Inflammatory macrophage (primary cell): ENCODE results near the gene HAGH.
A peak's percentile ranks its signal among the peaks of the same experiment; 100 is the strongest.

Experiments
- DNase-seq, 2 donors: peaks; one replicate each; pipeline ENCODE4 v3.0.0-alpha.2; 2020 to 2022

The HAGH gene

DNA sequence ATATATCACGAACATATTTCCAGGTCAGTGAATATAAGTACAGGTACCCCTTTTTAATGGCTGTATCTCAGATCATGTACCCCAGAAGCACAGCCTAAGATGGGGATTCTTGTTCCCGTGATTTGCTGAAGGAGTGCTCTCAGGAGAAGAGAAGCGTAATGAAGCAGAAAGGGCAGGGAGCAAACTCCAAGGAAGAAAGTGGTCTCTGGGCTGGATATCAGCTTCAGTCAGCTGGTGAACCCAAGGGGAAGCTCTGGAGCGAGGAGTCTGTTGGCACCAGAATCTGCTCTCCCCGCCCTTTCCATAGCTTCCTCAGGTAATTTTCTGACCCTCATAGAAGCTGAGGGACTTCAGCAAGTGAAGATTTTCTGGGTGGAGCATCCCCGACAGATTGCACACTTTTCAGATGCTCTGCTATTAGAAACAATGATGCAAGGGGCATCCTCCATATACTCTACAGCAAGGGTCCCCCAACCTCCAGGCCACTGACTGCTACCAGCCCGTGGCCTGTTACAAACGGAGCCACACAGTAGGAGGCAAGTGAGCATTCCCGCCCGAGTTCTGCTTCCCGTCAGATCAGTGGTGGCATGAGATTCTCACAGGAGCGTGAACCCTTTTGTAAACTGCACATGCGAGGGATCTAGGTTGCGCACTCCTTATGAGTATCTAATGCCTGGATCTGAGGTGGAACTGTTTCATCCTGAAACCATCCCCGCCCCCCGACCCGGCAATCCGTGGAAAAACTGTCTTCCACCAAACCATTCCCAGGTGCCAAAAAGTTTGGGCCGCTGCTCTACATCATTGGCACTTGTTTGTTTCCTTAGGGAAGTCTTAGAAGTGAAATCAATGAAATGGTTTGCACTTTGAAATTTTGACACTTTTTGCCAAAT lies 4.8 kb upstream of the HAGH start:
- DNase-seq: no peak

DNA sequence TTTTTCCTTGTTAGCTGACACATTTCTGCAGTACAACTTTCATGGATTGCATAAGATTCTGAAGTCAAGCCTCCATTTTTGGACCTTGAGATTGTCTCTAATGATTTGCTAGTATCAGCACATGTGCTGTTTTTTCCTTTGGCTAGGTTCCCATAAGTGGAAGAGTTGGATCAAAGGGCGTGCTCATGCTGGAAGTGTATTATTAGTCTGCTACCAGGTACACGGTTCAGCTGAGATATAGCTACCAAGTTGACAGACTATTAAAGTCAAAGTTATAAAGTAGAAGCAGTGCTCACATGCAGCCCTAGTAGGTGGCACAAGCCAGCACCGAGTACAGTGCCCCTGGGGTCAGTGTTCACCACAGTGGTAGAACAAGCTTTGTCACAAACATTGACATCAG lies 3.6 kb upstream of the HAGH start:
- DNase-seq: no peak

DNA sequence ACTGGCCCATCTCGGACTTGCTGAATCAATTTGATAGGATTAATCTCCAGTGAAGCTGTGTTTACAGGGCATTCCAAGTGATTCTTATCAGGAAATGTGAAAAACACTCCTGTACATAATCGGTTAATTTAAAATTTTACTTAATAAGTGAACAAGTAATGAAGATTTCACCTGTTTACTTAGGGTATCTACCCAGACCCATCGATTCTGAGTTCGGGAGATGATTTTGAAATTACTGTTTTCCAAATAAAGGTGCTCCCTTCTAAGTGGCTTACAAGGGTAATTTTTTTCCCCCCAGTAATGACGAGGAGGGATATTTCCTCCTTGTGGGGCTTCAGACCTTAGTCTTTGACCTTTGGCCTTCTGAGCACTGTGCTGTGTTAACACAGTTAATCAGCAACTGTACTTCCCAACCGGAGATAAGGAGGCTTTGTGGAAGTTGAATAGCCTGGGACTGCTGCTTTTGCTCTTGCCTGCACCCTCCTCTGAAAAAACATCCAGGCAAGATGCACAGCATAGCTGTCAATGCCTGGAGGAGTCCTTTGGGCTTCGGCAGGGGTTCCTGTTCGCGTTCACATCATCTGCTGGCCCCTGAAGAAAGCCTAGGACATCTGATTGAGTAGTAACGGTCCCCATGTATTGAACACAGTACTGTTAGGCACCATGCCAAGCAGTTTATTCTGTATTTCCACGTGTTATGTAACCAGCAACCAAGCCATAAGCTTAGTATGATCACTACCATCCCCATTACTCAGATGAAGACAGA lies 2.2 kb upstream of the HAGH start:
- DNase-seq: peak in 1 of 2 donors; percentile 13

GRCh38 chr16:1825864-1826690 lies 548 bp downstream of the HAGH start:
- peak; percentile 46 to 81 for DNase-seq

DNA sequence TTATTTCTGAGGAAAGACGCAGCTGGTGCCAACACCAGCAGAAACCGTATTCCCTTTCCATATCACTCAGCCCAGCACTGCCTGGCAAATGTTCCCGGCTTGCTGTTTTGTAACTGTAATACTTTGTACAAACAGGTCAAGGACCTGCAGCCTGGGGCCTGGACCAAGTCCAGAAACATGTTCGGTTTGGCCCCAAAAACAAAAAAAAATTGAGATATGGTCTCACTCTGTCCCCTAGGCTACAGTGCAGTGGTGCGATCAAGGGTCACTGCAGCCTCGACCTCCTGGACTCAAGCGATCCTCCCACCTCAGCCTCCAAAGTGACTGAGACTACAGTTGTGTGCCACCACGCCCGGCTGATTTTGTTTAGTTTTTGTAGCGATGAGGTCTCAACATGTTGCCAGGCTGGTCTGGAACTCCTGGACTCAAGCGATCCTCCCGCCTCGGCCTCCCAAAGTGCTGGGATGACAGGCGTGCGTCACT lies 1.2 kb downstream of the HAGH start:
- no peak for DNase-seq

- peak in 1 of 2 donors; percentile 11 for DNase-seq
These were observed 2.8 kb downstream of the HAGH start for GRCh38 chr16:1823821-1824220.

GRCh38 chr16:1822801-1823200 lies 3.8 kb downstream of the HAGH start:
- no peak for DNase-seq

- DNase-seq: no peak
These were observed 4.6 kb downstream of the HAGH start for GRCh38 chr16:1821861-1822611.

GRCh38 chr16:1820946-1821290 lies 5.7 kb downstream of the HAGH start:
- DNase-seq: no peak

DNA sequence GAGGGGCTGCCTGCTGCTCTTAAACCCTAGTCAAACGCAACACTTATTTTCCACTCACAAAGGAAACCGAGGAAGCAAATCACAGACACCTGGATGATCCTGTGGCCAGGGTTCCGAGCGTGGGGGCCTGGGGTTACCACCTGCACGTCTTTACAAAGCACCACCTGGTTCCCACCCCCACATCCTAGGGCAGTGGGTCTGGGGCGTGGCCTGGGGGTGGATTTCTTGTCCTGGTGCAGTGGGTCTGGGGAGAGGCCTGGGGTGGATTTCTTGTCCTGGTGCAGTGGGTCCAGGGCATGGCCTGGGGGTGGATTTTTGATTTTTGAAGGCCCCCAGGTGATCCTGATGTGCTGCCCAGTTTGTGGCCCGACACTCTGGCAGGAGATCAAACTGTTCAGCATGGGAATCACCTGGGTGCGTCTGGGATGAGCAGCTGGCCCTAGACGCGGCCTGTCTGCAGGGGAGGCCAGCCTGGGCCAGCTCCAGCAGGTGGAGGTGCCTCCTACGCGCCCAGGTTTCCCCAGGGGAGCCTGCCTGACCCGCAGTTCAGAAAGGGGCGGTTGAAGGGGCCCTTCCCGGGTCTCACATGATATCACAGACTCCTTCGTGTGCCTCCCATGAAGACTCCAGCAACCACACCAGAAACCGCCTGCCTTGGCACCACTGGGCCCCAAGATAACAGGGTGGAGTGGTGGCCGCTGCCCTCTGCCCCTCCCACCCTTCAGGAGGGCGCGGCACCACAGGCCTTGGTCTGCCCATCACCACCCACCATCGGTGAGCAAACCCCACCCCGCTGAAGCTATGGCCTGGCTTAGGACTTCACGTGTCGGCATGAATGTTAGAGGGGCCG lies 6.3 kb downstream of the HAGH start:
- no peak for DNase-seq

DNA sequence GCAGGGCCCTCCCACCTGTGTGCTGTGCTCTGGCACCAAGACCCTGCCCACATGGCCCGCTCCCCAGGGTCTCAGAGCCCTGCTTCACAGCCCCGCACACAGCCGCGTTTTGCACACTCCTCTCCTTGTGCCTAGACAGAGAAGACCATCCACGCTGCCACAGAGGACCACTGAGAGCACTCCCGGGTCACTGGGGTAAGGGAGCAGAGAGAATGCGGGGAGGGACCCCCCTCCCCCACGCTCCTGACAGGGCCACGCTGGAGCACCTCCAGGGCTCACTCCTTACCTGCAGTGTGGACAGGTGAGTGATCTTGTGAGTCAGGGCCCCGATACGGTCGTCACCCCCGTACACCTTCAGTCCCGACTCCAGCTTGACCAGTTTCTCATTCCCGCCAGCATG lies 7.0 kb downstream of the HAGH start:
- no peak for DNase-seq

- no peak for DNase-seq
These were observed 7.6 kb downstream of the HAGH start for GRCh38 chr16:1818873-1819525.

DNA sequence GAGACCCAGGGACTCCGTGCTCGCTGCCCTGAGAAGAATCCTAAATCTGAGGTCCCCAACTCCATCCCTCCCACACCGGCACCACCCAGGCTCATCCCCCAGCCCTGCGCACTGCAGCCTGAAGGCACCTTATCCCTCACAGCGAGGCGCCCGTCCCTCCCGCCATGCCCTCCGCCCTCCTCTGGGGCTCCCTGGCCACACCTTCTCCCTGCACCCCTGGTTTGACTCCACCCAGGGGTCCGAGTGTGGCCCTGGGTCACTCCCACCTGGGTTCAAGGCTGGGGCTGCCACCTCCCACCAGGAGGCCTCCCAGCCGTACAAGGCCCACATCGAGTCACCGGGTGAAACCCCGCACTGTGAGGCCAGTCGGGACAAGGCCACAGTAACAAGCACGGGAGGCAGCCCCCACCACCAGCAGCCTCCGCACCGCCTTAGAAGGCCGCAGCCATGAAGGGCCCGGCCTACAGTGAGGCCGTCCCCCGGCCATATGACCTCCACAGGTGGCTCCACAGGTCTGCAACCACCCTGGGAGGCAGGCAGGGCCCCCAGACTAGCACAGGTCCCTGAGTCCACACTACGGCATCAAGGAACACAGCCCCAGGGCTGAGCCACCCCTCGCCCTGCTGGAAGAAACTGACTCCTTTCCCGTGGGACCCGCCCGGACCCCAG lies 8.3 kb downstream of the HAGH start:
- DNase-seq: no peak

- no peak for DNase-seq
These were observed 8.9 kb downstream of the HAGH start for GRCh38 chr16:1817716-1818115.

- DNase-seq: no peak
These were observed 9.4 kb downstream of the HAGH start for GRCh38 chr16:1817276-1817589.

GRCh38 chr16:1816396-1817275 lies 10.0 kb downstream of the HAGH start:
- no peak for DNase-seq

GRCh38 chr16:1815461-1815860 lies 11.2 kb downstream of the HAGH start:
- no peak for DNase-seq

- DNase-seq: peak; percentile 64 to 78
These were observed 13.9 kb downstream of the HAGH start for GRCh38 chr16:1812732-1813163.

DNA sequence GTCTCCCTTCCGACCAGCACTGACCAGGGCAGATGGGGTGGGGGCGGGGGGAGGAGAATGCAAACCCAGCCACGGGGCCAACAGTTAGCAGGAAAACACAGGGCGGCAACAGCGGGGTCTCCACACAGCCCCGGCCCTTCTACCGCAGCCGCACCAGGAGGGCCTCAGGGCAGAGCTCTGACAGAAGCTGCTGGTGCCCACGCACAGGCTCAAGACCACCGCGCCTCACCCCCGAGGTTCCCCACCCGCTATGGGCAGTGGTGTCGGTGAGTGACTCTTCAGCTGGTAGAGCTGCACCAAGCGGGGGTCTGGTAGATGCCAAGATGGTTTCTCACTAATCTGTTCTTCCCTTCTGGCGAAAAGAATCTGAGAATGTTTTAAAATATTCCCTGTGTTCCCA lies 16.1 kb downstream of the HAGH start:
- DNase-seq: no peak
